Omental fat pad (tissue), 4 donors: Measurements from ENCODE around the gene PDE6A. TPM values are rescaled to one million over a fixed set of nuclear protein-coding genes. Genes with fewer than 3 reads are reported as not detected.
A peak's percentile ranks its signal among the peaks of the same experiment; 100 is the strongest.

Experiments
- ATAC-seq: fragments of 150-250 bp; one replicate; pipeline ENCODE4 v1.9.1; 2016; ENCODE audit warnings: mild to moderate bottlenecking, moderate library complexity; ENCODE audit not compliant: low FRiP score
- DNase-seq: peaks from one replicate; pipeline ENCODE4 v3.0.0-alpha.2; 2019; ENCODE audit warnings: low spot score
- total RNA-seq, 4 donors: library from RNA; depleted of rRNA; stranded (reverse); fragments of >200 nt; gene quantifications; one replicate each; pipeline ENCODE4 v1.1.0, GENCODE V29; 2016
- TF ChIP-seq, protein P1 (sequence below), 3 donors: fragments of 450-650 bp; IDR thresholded peaks; one replicate each; pipeline ENCODE4 v1.5.1; 2016 to 2017; ENCODE audit warnings: antibody characterized with exemption in 3 of 3, mild to moderate bottlenecking in 3 of 3, moderate library complexity in 2 of 3

Gene PDE6A
- total RNA-seq, 4 donors from 2014 or later: not detected

DNA sequence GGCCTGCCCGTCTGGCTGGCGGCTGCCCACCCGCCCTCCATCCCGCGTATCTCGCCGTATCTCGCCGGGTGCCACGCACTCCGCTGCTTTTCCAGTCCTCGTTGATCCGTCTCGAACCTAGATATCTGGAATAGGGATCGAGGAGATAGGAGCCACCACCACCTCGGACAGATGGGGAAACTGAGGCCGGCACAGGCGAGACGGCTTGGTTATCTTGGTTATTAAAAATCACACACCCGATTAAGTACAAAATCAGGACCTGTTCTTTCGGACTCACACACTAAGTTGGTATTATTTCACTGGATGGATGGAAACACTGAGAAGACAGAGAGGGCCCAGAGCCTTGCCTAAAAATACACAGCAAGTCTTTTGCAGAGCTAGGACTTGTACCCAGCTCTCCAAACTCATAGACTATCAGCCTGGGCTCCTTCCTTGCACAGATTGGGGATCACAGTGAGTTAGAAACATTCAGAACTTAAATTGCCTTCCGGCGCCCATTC, 16.6 kb upstream of the PDE6A start:
- TF ChIP-seq, protein P1, sequence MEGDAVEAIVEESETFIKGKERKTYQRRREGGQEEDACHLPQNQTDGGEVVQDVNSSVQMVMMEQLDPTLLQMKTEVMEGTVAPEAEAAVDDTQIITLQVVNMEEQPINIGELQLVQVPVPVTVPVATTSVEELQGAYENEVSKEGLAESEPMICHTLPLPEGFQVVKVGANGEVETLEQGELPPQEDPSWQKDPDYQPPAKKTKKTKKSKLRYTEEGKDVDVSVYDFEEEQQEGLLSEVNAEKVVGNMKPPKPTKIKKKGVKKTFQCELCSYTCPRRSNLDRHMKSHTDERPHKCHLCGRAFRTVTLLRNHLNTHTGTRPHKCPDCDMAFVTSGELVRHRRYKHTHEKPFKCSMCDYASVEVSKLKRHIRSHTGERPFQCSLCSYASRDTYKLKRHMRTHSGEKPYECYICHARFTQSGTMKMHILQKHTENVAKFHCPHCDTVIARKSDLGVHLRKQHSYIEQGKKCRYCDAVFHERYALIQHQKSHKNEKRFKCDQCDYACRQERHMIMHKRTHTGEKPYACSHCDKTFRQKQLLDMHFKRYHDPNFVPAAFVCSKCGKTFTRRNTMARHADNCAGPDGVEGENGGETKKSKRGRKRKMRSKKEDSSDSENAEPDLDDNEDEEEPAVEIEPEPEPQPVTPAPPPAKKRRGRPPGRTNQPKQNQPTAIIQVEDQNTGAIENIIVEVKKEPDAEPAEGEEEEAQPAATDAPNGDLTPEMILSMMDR (IDR thresholded peaks at IDR 0.05): no peak
- DNase-seq: no peak

GRCh38 chr5:149960272-149961185, 15.9 kb upstream of the PDE6A start, which contains the start of gene SLC26A2:
SLC26A2 (plus strand) TSS chr5:149960758; CDS start chr5:149977653, 16,895 bp downstream.
- peak; percentile 99 for ATAC-seq
- peak; percentile 80 for DNase-seq
- TF ChIP-seq, protein P1 (IDR thresholded peaks at IDR 0.05): no peak

More for the DNA sequence above, 16.6 kb upstream of the PDE6A start:
- ATAC-seq: no peak

- TF ChIP-seq, protein P1 (IDR thresholded peaks at IDR 0.05): no peak
- DNase-seq (no peak), ATAC-seq (peak; percentile 33)
Measured at GRCh38 chr5:149959406-149960236, 15.0 kb upstream of the PDE6A start.

GRCh38 chr5:149957855-149958254, 13.3 kb upstream of the PDE6A start:
- ATAC-seq (no peak), DNase-seq (no peak)
- TF ChIP-seq, protein P1 (IDR thresholded peaks at IDR 0.05): no peak

DNA sequence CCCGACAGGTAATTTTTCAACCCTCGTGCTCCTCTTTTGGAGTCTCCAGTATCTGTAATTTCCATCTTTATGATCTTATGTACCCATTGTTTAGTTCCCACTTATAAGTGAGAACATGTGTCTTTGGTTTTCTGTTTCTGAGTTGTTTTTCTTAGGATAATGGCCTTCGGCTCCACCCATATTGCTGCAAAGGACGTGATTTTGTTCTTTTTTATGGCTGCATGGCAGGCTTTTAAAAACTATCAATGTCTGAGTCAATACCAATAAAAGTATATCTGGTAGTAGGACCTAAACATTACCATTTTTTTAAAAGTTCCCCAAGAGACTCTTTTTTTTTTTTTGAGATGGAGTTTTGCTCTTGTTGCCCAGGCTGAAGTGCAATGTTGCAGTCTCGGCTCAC, 12.1 kb upstream of the PDE6A start:
- no peak for ATAC-seq
- TF ChIP-seq, protein P1 (IDR thresholded peaks at IDR 0.05): no peak
- no peak for DNase-seq

- DNase-seq (no peak), ATAC-seq (no peak)
- TF ChIP-seq, protein P1 (IDR thresholded peaks at IDR 0.05): no peak
Measured at GRCh38 chr5:149954798-149955197, 10.2 kb upstream of the PDE6A start.
